ENCODE measurements around the gene KRTAP21-1.

DNA sequence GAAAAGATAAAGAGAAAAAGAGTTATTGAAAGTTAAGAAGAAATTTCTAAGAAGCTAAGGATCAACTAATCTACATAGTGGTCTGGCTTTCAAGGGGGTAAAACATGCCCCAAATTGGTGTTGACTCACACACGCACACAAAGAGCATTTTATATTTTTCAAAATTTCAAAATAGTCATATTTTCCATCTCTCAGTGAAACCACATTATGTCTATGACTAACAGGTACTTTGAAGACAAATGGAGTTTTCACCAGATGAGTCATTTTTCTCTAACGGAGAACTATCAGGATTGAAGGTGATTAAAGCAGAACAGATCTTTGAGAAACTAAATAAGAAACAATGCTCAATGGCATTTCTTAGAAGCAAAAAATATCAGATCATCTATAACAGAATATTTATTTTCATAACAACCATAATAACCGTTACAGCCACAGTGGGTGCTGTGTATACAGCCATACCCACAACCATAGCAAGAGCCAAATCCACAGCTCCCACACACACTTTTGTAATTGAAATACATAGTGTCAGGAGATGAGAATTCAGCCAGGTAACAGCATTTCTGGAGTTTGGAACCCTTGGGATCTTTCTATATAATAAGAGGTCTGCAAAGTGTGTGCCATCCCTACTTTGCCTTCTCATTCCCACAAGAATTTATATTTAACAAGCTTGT is 36.9 kb downstream of the KRTAP21-1 start, which contains the start of gene KRTAP21-3:
- TF ChIP-seq POLR2A (IDR thresholded peaks at IDR 0.05; ENCODE audit: low read depth, low read length) (no peak), TAF1 (IDR thresholded peaks at IDR 0.05; ENCODE audit: low read depth, low read length) (no peak), POLR2AphosphoS5 (IDR thresholded peaks at IDR 0.05; ENCODE audit: low read depth, low read length) (no peak), PAX5 (IDR thresholded peaks at IDR 0.05; ENCODE audit: insufficient read depth, low read length, severe bottlenecking) (no peak)

Data from GM12891 (cell line).